ENCODE results near the gene CLEC16A. TPM values are rescaled to one million over a fixed set of nuclear protein-coding genes. Genes with fewer than 3 reads are reported as not detected.

CLEC16A gene
- total and polyA plus RNA-seq, 2 donors (not counting 1 experiment from before 2014, with no cell fraction given): 21.9 to 79.5 TPM

DNA sequence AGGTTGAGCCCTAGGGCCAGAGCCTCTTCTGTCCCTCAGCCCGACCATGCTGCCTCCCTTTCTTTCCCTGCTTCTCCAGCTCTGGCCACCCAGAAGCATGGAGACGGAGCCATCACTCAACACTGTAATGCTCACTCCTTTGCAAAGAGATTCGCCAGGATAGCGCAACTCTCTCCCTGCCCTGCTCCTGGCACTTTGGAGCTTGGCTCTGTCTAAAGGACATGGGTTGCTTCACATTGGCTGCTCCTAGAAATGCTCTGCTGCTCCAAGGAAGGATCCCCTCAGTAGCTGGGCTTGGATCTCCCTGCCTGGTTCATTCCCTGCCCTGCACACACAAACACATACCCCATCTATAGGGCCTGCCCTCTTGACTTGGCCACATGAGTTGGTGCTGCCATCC is 76.0 kb downstream of the CLEC16A start:
- Histone ChIP-seq H3K4me2 (replicated peaks; ENCODE audit: low read depth, low read length, poor library complexity, severe bottlenecking) (no peak overlapping the region), H3K27ac (ENCODE audit: low read length in 2 of 2) (no peak overlapping the region), H3K9ac (ENCODE audit: low read length) (no peak overlapping the region), H3K4me1 (ENCODE audit: control insufficient read depth in 2 of 2, insufficient read depth in 2 of 2, low read length in 2 of 2) (no peaks in the 10 kb centered on the region), H3K4me3 (ENCODE audit: control extremely low read depth in 1 of 5, extremely low read depth in 1 of 5, insufficient read depth in 1 of 5, low read depth in 2 of 5, low read length in 4 of 5) (no peak overlapping the region), H3K27me3 (replicated peaks in 1 of 4; ENCODE audit: control extremely low read depth in 1 of 4, control insufficient read depth in 3 of 4, insufficient read depth in 4 of 4, low read length in 3 of 4) (no peaks in the 10 kb centered on the region), H3K9me3 (ENCODE audit: control extremely low read depth in 1 of 3, control insufficient read depth in 2 of 3, insufficient read depth in 1 of 3, low read length in 2 of 3) (peaks cover 2 to 10% (median 9%) of the 10 kb centered on the region in 3 donors), H4K20me1 (ENCODE audit: control insufficient read depth, insufficient read depth, low read length, poor library complexity, severe bottlenecking) (no peaks in the 10 kb centered on the region), H3K36me3 (replicated peaks in 1 of 2; ENCODE audit: control extremely low read depth in 1 of 2, control insufficient read depth in 1 of 2, extremely low read depth in 1 of 2, insufficient read depth in 2 of 2, low read length in 1 of 2) (peaks cover 15 to 32% of the 10 kb centered on the region in 2 experiments), H2AFZ (ENCODE audit: insufficient read depth, low read depth, low read length, poor library complexity, severe bottlenecking) (no peak overlapping the region), H3K79me2 (ENCODE audit: control insufficient read depth, insufficient read depth, low read length) (no peaks in the 10 kb centered on the region)
- 100% methylated on average over 4 of the region's 4 CpGs for WGBS (ENCODE audit: insufficient coverage)
- ATAC-seq (ENCODE audit: low read depth) (no peak), DNase-seq (no peak)
- Mint-ChIP-seq H3K27me3 (no peaks in the 10 kb centered on the region), H3K9me3 (ENCODE audit: insufficient read depth) (peaks cover 4% of the 10 kb centered on the region), H3K27ac (no peak overlapping the region), H3K4me3 (no peak overlapping the region), H3K4me1 (no peaks in the 10 kb centered on the region)
- ChIA-PET POLR2A (no interaction called here), CTCF (interaction anchor here (0.7 kb wide), 1 partner anchor 20 kb away, joined by 3 read pairs; no protein-coding TSS in a partner anchor)
- intact Hi-C loops (cut with micrococcal nuclease): no loop called here
- no peak for TF ChIP-seq EZH2 (IDR thresholded peaks at IDR 0.05; ENCODE audit: borderline replicate concordance, insufficient read depth, low read depth, low read length, poor library complexity, severe bottlenecking)
- TF ChIP-seq, protein P1, sequence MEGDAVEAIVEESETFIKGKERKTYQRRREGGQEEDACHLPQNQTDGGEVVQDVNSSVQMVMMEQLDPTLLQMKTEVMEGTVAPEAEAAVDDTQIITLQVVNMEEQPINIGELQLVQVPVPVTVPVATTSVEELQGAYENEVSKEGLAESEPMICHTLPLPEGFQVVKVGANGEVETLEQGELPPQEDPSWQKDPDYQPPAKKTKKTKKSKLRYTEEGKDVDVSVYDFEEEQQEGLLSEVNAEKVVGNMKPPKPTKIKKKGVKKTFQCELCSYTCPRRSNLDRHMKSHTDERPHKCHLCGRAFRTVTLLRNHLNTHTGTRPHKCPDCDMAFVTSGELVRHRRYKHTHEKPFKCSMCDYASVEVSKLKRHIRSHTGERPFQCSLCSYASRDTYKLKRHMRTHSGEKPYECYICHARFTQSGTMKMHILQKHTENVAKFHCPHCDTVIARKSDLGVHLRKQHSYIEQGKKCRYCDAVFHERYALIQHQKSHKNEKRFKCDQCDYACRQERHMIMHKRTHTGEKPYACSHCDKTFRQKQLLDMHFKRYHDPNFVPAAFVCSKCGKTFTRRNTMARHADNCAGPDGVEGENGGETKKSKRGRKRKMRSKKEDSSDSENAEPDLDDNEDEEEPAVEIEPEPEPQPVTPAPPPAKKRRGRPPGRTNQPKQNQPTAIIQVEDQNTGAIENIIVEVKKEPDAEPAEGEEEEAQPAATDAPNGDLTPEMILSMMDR (IDR thresholded peaks at IDR 0.05): no peak

DNA sequence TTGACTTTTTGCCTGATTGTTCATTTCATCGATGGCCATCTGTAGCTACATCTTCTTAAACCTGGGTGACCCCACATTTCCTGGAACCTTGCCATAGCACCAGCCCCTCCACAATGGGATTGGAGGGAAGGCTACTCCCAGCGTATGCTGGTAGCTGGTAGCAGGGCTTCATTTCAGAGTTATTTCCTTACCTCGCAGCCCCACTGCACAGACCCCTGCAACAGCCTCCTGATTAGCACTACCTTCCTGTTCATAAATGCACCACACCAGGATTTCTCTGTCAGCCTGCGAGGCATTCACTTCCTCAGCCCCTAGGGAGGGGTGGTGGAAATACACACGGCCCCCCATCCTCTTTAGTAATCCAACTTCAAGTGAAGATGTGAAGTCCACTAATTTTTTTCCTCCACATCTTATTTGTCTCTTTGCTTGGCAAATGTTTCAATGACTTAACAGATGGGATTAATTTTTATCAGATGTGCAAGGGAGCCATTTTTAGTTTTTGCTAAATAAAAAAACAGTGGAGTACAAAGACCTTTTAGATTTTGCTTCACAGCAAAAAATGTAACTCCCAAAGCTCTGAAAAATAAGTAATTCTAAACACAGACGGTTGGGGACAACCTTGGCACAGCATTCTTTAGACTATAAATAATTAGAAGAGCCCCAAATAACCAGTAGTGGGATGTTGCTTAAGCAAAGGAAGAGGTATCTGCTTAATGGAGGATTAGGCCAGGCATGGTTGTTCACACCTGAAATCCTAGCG is 76.6 kb downstream of the CLEC16A start:
- DNase-seq (no peak), ATAC-seq (ENCODE audit: low read depth) (no peak)
- WGBS (ENCODE audit: insufficient coverage): 100% methylated on average over 2 of the region's 7 CpGs
- TF ChIP-seq, protein P1 (IDR thresholded peaks at IDR 0.05): no peak
- TF ChIP-seq EZH2 (IDR thresholded peaks at IDR 0.05; ENCODE audit: borderline replicate concordance, insufficient read depth, low read depth, low read length, poor library complexity, severe bottlenecking): no peak
- ChIA-PET POLR2A (no interaction called here), CTCF (interaction anchor here (0.7 kb wide), 1 partner anchor 21 kb away, joined by 3 read pairs; no protein-coding TSS in a partner anchor)
- no peaks in the 10 kb centered on the region for H3K27me3 ChIP-seq (replicated peaks in 1 of 4; ENCODE audit: control extremely low read depth in 1 of 4, control insufficient read depth in 3 of 4, insufficient read depth in 4 of 4, low read length in 3 of 4)
- peaks cover 4% of the 10 kb centered on the region for H3K9me3 Mint-ChIP-seq (ENCODE audit: insufficient read depth)
- no peak overlapping the region for H3K9ac ChIP-seq (ENCODE audit: low read length)
- H3K4me1 ChIP-seq (ENCODE audit: control insufficient read depth in 2 of 2, insufficient read depth in 2 of 2, low read length in 2 of 2): no peaks in the 10 kb centered on the region
- no peak overlapping the region for H3K27ac Mint-ChIP-seq
- no peak overlapping the region for H3K4me3 ChIP-seq (ENCODE audit: control extremely low read depth in 1 of 5, extremely low read depth in 1 of 5, insufficient read depth in 1 of 5, low read depth in 2 of 5, low read length in 4 of 5)
- no peak overlapping the region for H2AFZ ChIP-seq (ENCODE audit: insufficient read depth, low read depth, low read length, poor library complexity, severe bottlenecking)
- H3K4me1 Mint-ChIP-seq: no peaks in the 10 kb centered on the region
- H3K27ac ChIP-seq (ENCODE audit: low read length in 2 of 2): no peak overlapping the region
- no peaks in the 10 kb centered on the region for H3K27me3 Mint-ChIP-seq
- no peak overlapping the region for H3K4me3 Mint-ChIP-seq
- no peaks in the 10 kb centered on the region for H3K79me2 ChIP-seq (ENCODE audit: control insufficient read depth, insufficient read depth, low read length)
- intact Hi-C loops (cut with micrococcal nuclease): no loop called here
- peaks cover 6 to 16% (median 10%) of the 10 kb centered on the region in 3 donors for H3K9me3 ChIP-seq (ENCODE audit: control extremely low read depth in 1 of 3, control insufficient read depth in 2 of 3, insufficient read depth in 1 of 3, low read length in 2 of 3)
- no peak overlapping the region for H3K4me2 ChIP-seq (replicated peaks; ENCODE audit: low read depth, low read length, poor library complexity, severe bottlenecking)
- H3K36me3 ChIP-seq (replicated peaks in 1 of 2; ENCODE audit: control extremely low read depth in 1 of 2, control insufficient read depth in 1 of 2, extremely low read depth in 1 of 2, insufficient read depth in 2 of 2, low read length in 1 of 2): peaks cover 21 to 36% of the 10 kb centered on the region in 2 experiments
- H4K20me1 ChIP-seq (ENCODE audit: control insufficient read depth, insufficient read depth, low read length, poor library complexity, severe bottlenecking): no peaks in the 10 kb centered on the region
